ENCODE measurements around the gene BFSP2.
A peak's percentile ranks its signal among the peaks of the same experiment; 100 is the strongest.
"Not testable (repeated sequence)": the region's sequence is repeated elsewhere in the genome, so short reads cannot be mapped to it uniquely, and the experiment has no call there.

BFSP2 gene

DNA sequence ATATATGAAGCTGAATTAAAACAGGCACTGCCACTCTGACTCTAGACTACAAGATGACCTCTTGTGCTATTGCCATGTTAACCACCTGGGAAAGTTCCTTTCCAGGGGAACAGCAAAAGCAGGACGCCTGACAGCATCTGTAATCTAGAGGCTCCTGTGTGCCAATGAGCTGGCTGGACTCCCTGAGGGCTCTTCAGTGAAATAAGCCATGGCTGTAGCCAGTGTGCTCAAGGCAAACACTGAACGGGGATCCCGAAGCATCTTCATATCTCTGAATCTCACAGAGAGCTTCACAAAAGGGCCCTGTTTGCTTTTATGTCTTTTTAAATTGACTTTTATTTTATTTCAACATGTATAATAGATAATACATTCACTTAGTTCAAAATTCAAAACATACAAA is 57.2 kb downstream of the BFSP2 start:
- DNase-seq (ENCODE audit: low read depth, low spot score), result no peak

DNA sequence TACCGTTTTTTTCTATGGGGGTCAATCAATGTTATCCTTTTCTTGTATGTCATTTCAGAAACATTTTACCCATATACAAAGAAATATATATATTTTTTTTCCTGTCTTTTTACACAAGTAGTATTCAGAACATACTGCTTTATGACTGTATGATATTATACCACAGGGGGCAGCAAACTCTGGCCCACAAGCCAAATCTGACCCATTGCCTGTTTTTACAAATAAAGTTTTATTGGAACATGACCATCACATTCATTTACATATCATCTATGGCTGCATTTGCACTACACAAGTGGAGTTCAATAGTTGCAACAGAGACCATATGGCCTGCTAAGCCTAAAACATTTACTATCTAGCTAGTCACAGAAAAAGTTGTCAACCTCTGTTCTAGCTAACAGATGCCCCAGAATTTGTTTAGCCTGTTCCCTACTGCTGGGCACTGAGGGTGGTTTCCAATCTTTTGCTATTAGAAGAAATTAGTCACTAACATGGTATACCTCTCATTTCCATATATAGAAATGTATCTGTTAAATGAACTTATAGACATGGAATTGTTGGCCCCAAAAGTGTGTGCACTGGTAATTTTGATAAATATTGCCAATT is 57.7 kb downstream of the BFSP2 start:
- DNase-seq (ENCODE audit: low read depth, low spot score), result no peak

DNA sequence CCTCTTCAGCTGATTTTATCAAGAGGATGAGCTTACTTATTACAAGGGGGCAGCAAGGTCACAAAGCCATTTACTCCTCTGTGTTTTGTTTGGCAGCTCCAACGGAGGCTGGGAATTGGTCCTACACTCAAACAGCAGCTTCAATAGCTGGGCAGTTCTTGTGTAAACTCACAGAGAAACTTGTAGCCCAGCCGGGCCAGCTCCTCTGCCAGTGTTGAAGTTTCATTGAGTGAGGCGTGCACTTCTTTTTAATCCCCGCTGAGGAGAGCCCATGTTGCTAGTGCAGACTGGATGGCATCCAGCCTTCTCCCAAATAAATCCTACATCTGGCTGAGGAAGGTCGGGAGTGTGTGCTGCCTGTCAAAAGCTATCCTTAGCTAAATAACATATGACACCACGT is 59.5 kb downstream of the BFSP2 start:
- DNase-seq (ENCODE audit: low read depth, low spot score), result no peak

DNA sequence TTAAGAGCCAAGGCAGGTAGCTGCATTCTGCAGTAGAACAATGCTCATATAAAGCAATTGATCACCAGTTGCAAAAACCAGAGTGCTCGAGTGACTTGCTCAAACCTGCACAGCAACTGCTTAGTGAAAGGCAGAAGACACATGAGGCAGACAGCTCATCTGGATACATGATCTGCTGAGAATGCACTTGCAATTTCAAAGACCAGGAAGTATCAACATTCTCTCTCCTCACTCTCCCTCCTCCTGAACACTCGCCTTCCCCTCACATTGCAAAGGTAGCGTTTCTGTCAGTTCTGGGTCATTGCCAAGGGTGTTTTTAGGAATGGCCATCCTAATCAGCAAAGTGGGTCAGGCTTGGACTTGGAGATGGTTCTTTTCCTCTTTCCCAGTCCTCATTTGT is 61.0 kb downstream of the BFSP2 start:
- no peak for DNase-seq (ENCODE audit: low read depth, low spot score)

DNA sequence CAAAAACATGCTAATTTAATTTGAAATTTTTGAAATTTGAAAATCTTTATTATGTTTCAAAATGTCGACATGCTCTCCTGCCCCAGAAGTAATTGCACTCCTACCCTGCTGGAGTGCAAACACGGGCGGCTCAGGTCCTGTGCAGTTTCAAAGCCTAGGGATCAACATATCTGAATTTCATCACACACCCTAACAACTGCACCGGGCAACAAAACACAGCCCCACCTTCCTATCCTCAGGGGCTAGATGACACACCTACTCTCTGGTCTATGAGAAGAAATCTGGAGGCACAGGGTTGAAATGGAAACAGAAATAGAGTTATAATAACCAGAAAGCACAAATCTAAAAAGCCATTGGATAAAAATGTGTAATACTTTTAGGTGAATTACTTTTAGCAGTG is 61.4 kb downstream of the BFSP2 start:
- no peak for DNase-seq (ENCODE audit: low read depth, low spot score)

- DNase-seq (ENCODE audit: low read depth, low spot score), result no peak
Observed at GRCh38 chr3:133463347-133463860, 63.5 kb downstream of the BFSP2 start.

- no peak for DNase-seq (ENCODE audit: low read depth, low spot score)
Observed at GRCh38 chr3:133464573-133464972, 64.7 kb downstream of the BFSP2 start.

DNA sequence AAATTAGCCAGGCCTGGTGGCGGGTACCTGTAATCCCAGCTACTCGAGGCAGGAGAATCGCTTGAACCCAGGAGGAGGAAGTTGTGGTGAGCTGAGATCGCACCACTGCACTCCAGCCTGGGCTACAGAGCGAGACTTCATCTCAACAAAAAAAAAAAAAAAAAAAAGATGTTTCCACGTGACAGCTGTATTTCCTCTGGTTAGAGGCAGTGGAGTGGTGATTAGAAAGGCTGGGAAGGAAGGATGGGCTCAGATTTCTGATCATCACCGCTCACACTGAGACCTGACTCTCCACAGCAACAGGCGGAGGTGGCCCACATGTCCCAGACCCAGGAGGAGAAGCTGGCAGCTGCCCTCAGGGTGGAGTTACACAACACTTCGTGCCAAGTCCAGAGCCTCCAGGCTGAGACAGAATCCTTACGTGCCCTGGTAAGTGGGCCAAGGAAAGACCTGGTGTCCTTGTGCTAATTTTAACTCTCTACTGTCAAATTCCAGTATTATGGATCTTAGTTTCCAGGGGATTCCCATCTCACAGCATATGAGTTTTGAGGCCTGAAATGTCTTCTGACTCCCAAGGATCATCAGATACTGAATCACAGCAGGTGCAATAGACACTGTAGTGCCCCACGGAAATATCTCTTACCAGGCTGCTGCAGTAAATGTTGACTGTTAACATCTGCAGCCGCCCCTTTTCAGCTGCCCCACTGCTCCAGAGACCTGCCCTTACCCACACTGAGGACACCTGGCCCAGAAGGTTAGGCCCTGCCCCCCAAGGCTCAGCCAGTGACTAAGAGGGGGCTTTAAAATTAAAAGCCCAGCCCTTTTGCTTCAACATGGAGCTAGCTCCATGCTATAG is 66.9 kb downstream of the BFSP2 start:
- no peak for DNase-seq (ENCODE audit: low read depth, low spot score)

DNA sequence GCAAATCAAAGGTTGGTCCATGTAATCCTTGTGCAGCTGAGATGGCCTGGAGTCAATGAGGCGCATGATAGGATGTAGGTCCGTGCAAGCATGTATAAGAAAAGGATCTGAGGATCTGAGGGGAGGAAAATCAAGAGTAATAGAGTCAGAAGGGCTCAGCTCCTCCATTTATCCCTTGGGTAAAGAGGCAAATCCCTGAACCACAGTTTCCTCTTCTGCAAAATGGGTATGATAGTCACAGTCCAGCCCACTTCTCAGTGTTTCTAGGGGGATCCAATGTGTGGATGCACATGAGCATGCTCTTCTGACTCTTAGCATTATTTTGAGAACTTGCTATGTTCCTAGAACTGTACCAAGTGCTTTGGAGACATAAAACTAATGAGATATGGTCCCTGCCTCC is 67.9 kb downstream of the BFSP2 start:
- DNase-seq (ENCODE audit: low read depth, low spot score), result no peak

- DNase-seq (ENCODE audit: low read depth, low spot score), result no peak
Observed at GRCh38 chr3:133468251-133468721, 68.4 kb downstream of the BFSP2 start.

DNA sequence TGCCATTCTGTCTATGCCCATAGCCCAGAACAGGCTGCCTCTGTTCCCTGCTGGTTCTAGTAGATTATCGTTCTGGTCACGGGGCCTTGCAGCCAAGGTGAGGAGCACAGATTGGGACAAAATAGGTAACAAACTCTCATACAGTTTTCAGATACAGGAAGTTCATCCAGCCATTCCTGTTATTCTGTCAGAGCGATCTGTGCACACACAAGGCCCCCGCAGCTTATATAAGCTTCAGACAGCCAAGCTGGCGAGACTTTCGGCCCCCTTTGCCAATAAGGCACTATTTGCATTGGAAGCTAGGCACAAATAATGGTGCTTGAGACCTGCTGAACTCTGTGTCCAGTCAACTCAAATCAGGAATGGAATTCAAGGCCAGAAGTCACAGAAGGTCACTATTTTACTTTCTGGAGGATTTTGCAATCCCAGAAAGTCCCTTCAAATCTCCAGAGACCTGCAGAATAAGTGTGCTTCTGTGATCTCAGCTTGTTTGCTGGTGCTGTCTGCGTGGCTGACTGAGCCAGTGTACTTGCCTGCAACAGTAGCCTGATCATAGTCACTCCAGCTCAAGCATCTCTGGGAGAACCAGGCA is 69.4 kb downstream of the BFSP2 start:
- DNase-seq (ENCODE audit: low read depth, low spot score), result no peak

- DNase-seq (ENCODE audit: low read depth, low spot score), result no peak
Observed at GRCh38 chr3:133472242-133472641, 72.4 kb downstream of the BFSP2 start.

DNA sequence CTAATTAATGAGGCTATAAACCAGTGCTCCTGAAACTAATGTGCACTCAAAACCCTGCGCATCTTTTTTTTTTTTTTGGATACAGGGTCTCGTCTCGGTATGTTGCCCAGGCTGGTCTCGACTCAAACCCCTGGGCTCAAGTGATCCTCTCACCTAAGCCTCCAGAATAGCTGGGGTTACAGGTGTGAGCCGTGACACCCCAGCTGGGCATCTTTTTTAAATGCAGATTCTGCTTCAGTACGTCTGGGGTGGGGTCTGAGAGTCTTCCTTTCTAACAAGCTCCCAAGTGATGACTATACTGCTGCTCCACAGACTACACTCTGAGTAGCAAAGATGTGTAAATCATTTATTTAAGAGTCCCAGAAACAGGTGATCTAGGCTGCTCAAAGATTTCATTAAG is 73.0 kb downstream of the BFSP2 start:
- no peak for DNase-seq (ENCODE audit: low read depth, low spot score)

GRCh38 chr3:133473472-133474191 is 73.8 kb downstream of the BFSP2 start:
- not testable (repeated sequence) for DNase-seq (ENCODE audit: low read depth, low spot score)

- DNase-seq (ENCODE audit: low read depth, low spot score), result peak; percentile 86
Observed at GRCh38 chr3:133474251-133474801, 74.5 kb downstream of the BFSP2 start.

DNA sequence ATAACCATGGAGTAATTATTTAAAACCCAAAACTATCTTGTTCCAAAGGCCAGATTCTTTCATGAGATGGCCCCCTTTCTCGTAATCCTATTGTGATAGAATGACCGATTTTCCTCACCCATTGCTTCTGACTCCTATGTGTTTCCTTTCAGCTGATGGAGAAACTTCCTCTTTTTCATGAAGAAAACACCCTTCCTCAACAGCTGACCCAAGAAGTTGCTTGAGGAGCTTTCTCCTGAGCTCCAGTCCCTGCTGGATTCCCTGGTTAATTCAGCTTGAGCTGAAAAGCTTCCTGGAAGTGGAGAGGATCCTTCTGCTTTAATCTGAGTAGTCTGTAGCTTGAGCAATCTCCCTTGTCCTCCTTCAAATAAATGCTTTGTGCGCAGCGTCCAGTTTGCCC is 75.0 kb downstream of the BFSP2 start:
- DNase-seq (ENCODE audit: low read depth, low spot score), result no peak

DNA sequence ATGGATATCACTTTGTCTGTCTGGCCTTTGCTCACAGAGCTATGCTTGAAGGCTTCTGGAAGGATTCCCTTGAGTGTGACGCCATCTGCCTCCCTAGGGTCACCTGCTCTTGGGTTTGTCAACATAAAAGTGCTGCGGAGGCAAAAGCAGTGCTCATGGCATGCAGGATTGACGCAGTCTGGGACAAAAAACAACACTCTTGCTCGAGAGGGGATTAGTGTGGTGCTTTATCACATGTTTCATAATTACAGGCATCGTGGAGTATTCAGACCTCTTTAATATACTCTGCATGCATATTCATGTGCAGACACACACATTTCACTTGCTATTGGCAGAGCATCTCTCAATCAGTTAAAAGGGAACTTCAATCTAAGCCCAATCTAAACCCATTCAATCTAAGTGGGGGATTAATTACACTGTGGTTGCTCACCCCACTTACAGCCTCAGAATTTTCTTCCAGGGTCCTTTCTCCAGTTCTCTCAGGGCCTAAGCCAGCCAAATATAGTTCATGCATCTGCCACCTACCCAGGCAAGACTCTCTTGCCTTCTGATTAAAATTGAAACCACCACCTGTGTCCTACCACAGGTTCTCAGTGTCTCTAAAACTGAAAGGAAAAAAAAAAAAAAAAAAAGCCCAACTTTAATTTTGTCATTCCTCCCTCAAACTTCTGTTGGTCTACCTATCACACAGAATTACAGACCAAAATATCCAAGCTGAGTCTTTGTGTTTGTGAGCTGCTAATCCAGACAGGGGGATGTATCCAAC is 75.6 kb downstream of the BFSP2 start:
- no peak for DNase-seq (ENCODE audit: low read depth, low spot score)

DNA sequence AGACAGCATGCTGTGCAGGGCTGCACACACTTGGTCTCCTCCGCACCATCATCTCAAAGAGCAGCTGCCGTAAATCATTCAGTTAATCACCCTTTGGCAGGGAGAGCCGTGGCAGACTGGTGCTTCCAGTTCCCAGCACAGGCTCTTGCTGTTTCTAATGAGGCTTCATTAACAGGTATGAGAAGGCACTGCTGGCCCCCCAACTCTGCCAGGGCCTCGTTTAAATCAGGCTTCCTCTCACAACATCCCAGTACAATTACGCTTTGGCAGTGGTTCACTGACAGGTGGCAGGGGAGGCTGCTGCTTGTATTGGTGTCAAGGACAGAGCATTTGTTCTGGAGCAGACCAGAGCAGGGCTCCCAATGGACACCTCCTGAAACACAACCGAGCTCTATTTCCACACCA is 77.1 kb downstream of the BFSP2 start:
- DNase-seq (ENCODE audit: low read depth, low spot score), result no peak

DNA sequence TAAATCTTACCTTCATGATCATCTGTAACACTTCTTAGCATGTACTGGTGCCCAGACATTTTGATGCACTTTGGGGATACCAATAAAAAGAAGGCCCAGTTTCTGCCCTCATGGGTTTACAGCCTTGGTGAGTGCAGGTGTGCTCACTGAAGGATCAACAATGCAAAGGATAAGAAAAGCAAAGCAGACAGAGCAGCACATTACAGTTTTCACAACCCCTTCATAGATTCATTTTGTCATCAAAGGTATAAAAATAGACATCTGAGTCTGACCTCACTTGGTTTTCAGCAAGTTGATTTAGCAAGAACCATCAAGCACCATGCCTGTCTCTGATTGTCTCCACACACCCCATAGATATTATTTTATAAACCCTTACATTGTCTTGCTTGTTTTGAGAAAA is 77.6 kb downstream of the BFSP2 start:
- no peak for DNase-seq (ENCODE audit: low read depth, low spot score)

GRCh38 chr3:133478624-133479023 is 78.8 kb downstream of the BFSP2 start:
- no peak for DNase-seq (ENCODE audit: low read depth, low spot score)

DNA sequence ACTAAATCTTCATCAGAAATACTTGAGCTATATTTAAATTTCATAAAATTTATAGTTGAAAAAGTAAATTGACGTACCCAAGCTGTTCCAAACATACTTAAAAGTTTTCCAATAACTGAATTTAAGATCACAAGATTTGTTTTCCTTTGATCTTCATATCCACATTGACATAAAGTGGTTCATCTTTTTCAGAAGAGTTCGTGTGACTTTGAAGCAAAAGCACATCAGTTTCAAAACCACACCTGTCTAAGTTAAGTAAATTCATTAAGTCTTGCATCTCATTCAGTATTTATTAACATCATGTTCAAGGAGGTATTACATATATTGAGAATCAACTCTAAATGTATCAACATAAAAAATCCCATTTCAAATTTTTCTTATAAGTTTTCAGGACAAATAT is 79.5 kb downstream of the BFSP2 start:
- no peak for DNase-seq (ENCODE audit: low read depth, low spot score)

Measured in smooth muscle cell of the brain vasculature (primary cell).